Measurements from ENCODE around the gene ZNF391.
"Not testable (repeated sequence)": the region's sequence is repeated elsewhere in the genome, so short reads cannot be mapped to it uniquely, and the experiment has no call there.

Gene ZNF391

GRCh38 chr6:27388293-27389197 is at the start of gene ZNF391:
ZNF391 (plus strand) TSS chr6:27388759; CDS start chr6:27400371, 11,612 bp downstream.
- in situ Hi-C loops (cut with MboI; ENCODE audit: low sequenced_read_pairs): no loop called here

DNA sequence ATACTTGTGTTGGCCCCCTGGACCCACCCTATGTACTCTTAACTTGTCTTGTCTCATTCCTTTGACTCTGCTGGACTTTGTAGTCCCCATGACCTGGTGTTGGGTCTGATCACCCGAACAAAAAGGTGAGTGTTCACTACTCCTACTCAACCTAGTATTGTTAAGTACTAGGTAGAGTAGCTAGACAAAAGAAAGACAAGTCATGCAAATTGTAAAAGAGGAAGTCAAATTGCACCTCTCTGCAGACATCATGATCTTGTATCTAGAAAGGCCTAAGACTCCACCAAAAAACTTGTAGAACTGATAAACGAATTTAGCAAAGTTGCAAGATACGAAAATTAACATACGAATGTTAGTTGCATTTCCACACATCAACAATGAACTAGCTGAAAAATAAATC is 35.7 kb upstream of the ZNF391 start:
- in situ Hi-C loops (cut with MboI; ENCODE audit: low sequenced_read_pairs): no loop called here

GRCh38 chr6:27358786-27359185 is 29.8 kb upstream of the ZNF391 start:
- in situ Hi-C loops (cut with MboI; ENCODE audit: low sequenced_read_pairs): no loop called here

DNA sequence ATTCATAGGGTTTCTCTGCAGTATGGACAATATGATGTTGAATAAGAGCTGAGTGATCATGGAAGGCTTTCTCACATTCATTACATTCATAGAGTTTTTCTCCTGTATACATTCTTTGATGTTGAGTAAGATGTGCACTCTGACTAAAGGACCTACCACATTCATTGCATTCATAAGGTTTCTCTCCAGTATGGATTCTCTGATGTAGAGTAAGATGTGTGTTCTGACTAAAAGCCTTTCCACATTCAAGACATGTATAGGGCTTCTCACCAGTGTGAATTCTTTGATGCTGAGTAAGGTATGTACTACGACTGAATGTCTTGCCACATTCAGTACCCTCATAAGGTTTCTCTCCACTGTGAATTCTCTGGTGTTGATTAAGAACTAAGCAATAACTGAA is 29.3 kb upstream of the ZNF391 start:
- in situ Hi-C loops (cut with MboI; ENCODE audit: low sequenced_read_pairs): no loop called here

DNA sequence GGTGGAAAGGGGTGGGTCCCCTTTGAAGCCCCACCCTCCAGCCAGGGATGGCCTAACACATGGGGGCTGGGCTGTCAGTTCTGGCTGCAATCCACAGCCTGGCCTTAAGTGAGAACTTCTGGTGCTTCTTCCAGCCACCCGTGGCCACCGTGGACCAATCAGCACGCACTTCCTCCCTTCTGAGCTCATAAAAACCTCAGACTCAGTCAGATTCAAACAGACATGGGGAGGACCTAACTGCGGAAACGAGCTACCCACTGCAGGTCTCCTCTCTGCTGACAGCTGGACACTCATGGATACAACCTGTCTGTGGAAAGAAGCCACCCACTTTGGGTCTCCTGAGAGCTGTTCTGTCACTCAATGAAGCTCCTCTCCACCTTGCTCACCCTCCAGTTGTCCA is 20.4 kb upstream of the ZNF391 start:
- in situ Hi-C loops (cut with MboI; ENCODE audit: low sequenced_read_pairs): no loop called here

GRCh38 chr6:27370391-27370790 is 18.2 kb upstream of the ZNF391 start:
- in situ Hi-C loops (cut with MboI; ENCODE audit: low sequenced_read_pairs): no loop called here

GRCh38 chr6:27374824-27375612 is 13.5 kb upstream of the ZNF391 start:
- in situ Hi-C loops (cut with MboI; ENCODE audit: low sequenced_read_pairs): no loop called here

DNA sequence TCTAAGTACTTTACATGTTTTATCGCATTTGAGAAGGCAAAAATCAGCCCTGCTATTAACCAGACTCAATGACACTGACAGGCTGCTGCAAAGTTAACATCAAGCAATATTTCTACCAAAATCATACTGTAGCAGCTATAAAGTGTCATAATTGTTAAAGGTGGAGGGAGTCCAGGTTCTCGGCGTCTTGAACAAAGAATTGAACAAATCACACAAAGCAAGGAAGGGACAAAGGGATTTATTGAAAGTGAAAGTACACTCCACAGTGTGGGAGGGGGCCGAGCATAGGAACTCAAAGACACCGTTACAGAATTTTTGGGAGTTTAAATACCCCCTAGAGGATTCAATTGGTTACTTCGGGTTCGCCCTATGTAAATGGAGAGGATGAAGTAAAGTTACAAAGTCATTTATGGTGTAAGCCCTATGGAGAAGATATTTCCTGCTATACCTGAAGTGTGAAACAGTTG is 12.9 kb upstream of the ZNF391 start:
- in situ Hi-C loops (cut with MboI; ENCODE audit: low sequenced_read_pairs): no loop called here

GRCh38 chr6:27378406-27378805 is 10.2 kb upstream of the ZNF391 start:
- in situ Hi-C loops (cut with MboI; ENCODE audit: low sequenced_read_pairs): not testable (repeated sequence)

DNA sequence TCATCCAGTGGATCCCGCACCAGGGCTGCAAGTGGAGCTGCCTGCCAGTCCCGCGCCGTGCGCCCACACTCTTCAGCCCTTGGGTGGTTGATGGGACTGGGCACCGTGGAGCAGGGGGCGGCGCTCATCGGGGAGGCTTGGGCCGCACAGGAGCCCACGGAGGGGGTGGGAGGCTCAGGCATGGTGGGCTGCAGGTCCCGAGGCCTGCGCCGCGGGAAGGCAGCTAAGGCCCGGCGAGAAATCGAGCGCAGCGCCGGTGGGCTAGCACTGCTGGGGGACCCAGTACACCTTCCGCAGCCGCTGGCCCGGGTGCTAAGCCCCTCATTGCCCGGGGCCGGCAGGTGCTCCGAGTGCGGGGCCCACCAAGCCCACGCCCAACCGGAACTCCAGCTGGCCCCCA is 7.6 kb upstream of the ZNF391 start:
- in situ Hi-C loops (cut with MboI; ENCODE audit: low sequenced_read_pairs): not testable (repeated sequence)

GRCh38 chr6:27383011-27383410 is 5.5 kb upstream of the ZNF391 start:
- in situ Hi-C loops (cut with MboI; ENCODE audit: low sequenced_read_pairs): no loop called here

GRCh38 chr6:27383481-27383880 is 5.1 kb upstream of the ZNF391 start:
- in situ Hi-C loops (cut with MboI; ENCODE audit: low sequenced_read_pairs): no loop called here

DNA sequence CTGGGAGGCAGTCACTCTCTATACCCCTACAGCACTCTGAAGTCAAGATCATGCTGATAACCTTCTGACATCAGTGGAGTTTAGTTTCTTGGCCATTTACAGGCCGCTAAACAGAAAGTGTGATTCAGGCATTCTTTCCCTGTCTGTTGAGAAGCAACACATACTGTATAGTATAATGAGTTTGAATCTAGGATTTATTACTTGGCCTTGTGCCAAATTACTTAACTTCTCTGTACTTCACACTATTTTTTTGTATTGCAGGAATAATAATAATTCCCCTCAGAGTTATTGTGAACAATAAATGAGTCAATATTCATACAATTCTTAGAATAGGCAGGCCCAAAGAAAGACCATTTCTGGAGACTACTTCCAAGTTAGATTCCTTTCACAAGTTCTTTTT is 4.1 kb downstream of the ZNF391 start:
- in situ Hi-C loops (cut with MboI; ENCODE audit: low sequenced_read_pairs): no loop called here

- in situ Hi-C loops (cut with MboI; ENCODE audit: low sequenced_read_pairs): no loop called here
Measured at GRCh38 chr6:27394073-27394472, 5.5 kb downstream of the ZNF391 start.

- in situ Hi-C loops (cut with MboI; ENCODE audit: low sequenced_read_pairs): no loop called here
Measured at GRCh38 chr6:27400877-27401642, 12.5 kb downstream of the ZNF391 start.

GRCh38 chr6:27406085-27406484 is 17.5 kb downstream of the ZNF391 start:
- in situ Hi-C loops (cut with MboI; ENCODE audit: low sequenced_read_pairs): no loop called here

- in situ Hi-C loops (cut with MboI; ENCODE audit: low sequenced_read_pairs): no loop called here
Measured at GRCh38 chr6:27407153-27407814, 18.7 kb downstream of the ZNF391 start.

DNA sequence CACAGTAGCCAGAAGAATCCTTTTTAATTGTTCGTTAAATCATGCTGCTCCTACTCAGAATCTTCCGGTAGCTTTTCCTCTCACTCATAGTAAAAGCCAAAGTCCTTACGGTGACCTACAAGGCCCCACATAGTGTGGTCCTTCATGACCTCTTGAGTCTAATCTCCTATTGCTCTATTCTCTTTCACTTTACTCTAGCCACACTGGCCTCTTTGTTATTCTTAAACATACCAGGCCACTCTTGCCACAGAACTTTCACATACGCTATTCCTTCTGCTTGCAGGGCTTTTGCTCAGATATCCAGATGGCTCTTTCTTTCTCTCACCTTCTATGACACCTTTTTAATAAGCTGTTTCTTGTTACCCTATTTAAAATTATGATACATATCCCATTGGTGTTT is 25.7 kb downstream of the ZNF391 start:
- in situ Hi-C loops (cut with MboI; ENCODE audit: low sequenced_read_pairs): no loop called here

DNA sequence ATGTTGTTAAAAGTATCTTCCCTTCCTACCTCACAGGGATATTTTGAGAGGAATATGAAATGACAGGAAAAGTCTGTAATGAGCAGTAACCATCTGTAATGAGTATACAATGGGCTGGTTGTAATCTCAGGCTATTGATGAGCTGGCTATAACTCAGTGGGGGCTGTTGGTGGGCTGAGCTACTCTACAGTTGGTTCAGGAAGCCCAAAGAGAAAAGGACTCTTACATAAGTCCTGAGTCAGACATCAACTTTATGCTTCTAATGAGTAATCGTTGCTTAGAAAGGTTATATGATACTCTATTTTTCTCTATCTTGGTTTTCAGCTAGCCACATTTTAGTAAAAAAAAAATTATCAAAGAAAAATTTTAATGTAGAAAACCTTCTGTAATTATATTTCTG is 26.4 kb downstream of the ZNF391 start:
- in situ Hi-C loops (cut with MboI; ENCODE audit: low sequenced_read_pairs): no loop called here

- in situ Hi-C loops (cut with MboI; ENCODE audit: low sequenced_read_pairs): no loop called here
Measured at GRCh38 chr6:27415898-27416297, 27.3 kb downstream of the ZNF391 start.

DNA sequence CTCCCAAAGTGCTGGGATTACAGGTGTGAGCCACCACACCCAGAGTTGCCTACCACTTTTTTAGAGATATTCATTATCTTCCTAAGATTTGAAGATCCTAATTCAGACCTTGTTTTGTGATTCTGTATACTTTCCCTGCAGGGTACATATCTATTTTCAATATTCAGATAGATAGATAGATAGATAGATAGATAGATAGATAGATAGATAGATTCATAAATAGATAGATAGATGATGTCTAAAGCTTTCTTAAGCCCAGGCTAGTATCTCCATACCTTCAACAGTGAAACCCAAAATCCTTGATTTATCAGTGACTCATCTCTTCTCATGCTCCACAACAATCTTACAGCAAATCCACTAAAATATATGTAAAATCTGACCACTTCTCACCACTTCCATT is 30.8 kb downstream of the ZNF391 start:
- in situ Hi-C loops (cut with MboI; ENCODE audit: low sequenced_read_pairs): no loop called here
